H1 (cell line): Measurements from ENCODE around the gene ZKSCAN1. TPM values are rescaled to one million over a fixed set of nuclear protein-coding genes. Genes with fewer than 3 reads are reported as not detected.

ENCODE experiments used
- ATF3 ChIP-seq: IDR thresholded peaks from 2 replicates; pipeline ENCODE4 v1.6.1; 2011; ENCODE audit warnings: low read depth, mild to moderate bottlenecking, low read length; ENCODE audit not compliant: insufficient read depth
- CHD7 ChIP-seq: fragments of 300-600 bp; sonication (generic); IDR thresholded peaks from 2 replicates; pipeline ENCODE4 v1.7.1; 2012; ENCODE audit warnings: low read length, moderate library complexity, mild to moderate bottlenecking, inconsistent platforms; ENCODE audit not compliant: insufficient replicate concordance
- E2F6 ChIP-seq: IDR thresholded peaks from 2 replicates; pipeline ENCODE4 v1.6.1; 2012; ENCODE audit warnings: inconsistent platforms
- RBBP5 ChIP-seq: IDR thresholded peaks from 2 replicates; pipeline ENCODE4 v1.7.1; 2012; ENCODE audit warnings: low read depth, mild to moderate bottlenecking, inconsistent platforms, low read length, moderate library complexity, borderline replicate concordance
- SIN3A ChIP-seq, 2 experiments: IDR thresholded peaks in 1 of 2; conservative IDR thresholded peaks in 1 of 2; 2 replicates each; pipeline ENCODE4 v1.6.1; 2011 to 2012; ENCODE audit warnings: low read length in 2 of 2, improper control_type of control experiment in 1 of 2, low read depth in 1 of 2, mild to moderate bottlenecking in 1 of 2
- SP1 ChIP-seq: IDR thresholded peaks from 2 replicates; pipeline ENCODE4 v1.6.1; 2011; ENCODE audit warnings: low read depth, low read length
- TCF12 ChIP-seq: IDR thresholded peaks from 2 replicates; pipeline ENCODE4 v1.6.1; 2011; ENCODE audit warnings: low read depth, mild to moderate bottlenecking, low read length
- polyA plus RNA-seq, 7 experiments: library from polyadenylated mRNA; depleted of rRNA in 3 of 7; stranded (reverse) in 5 of 7; unstranded in 2 of 7; fragments of >200 nt in 5 of 7; fragments of 200-250 nt in 2 of 7; gene quantifications; 1 replicate in 5 of 7; 2 replicates in 1 of 7; 4 replicates in 1 of 7; pipeline versions ENCODE4 v1.2.1 to v1.2.3, GENCODE V29; 2011 to 2013; ENCODE audit warnings: missing spikeins in 2 of 7, mixed read lengths in 2 of 7
- total RNA-seq: library from RNA; stranded (reverse); fragmentation: NEBNext Ultra II Directional; extraction: Animal tissue kit (Norgen Biotek cat#: 25700); gene quantifications from 2 replicates; pipeline ENCODE4 v1.2.1, GENCODE V29; 2021

The ZKSCAN1 gene
- total and polyA plus RNA-seq, 2 of the 8 experiments (the other 6 are each of a cell fraction or from before 2014, with no cell fraction given), result 8.2 to 40.6 TPM

- TF ChIP-seq CHD7 (no peak), RBBP5 (no peak), E2F6 (no peak), SIN3A (conservative IDR thresholded peaks at IDR 0.05 in 1 of 2, IDR thresholded peaks at IDR 0.05 in 1 of 2; ENCODE audit: low read depth in 1 of 2, low read length in 2 of 2) (no peak), SP1 (no peak), TCF12 (no peak), ATF3 (no peak)
These were observed 74.2 kb downstream of the ZKSCAN1 start (continued) for GRCh38 chr7:100089458-100090196.
